Germinal center (tissue), 1 donor: ENCODE data around the gene ACSL1.
"Not testable (repeated sequence)": the region's sequence is repeated elsewhere in the genome, so short reads cannot be mapped to it uniquely, and the experiment has no call there.

Source experiments
- DNase-seq: peaks from one replicate; pipeline ENCODE4 v3.0.0; 2012; ENCODE audit warnings: mixed read lengths, low spot score

The ACSL1 gene

GRCh38 chr4:184755278-184755677, 70.5 kb downstream of the ACSL1 start:
- DNase-seq, result no peak

GRCh38 chr4:184752496-184753275, 73.1 kb downstream of the ACSL1 start:
- no peak for DNase-seq

- no peak for DNase-seq
Measured at GRCh38 chr4:184751585-184751956, 74.2 kb downstream of the ACSL1 start.

GRCh38 chr4:184750926-184751584, 74.7 kb downstream of the ACSL1 start:
- DNase-seq, result no peak

GRCh38 chr4:184748251-184748652, 77.5 kb downstream of the ACSL1 start:
- DNase-seq, result no peak

GRCh38 chr4:184747034-184747830, 78.5 kb downstream of the ACSL1 start:
- DNase-seq, result no peak

- peak; percentile 81 for DNase-seq
Measured at GRCh38 chr4:184745831-184746795, 79.7 kb downstream of the ACSL1 start.

GRCh38 chr4:184744236-184744635, 81.5 kb downstream of the ACSL1 start:
- DNase-seq, result no peak

- no peak for DNase-seq
Measured at GRCh38 chr4:184743650-184744049, 82.1 kb downstream of the ACSL1 start.

- not testable (repeated sequence) for DNase-seq
Measured at GRCh38 chr4:184741651-184742050, 84.1 kb downstream of the ACSL1 start.

- no peak for DNase-seq
Measured at GRCh38 chr4:184740980-184741391, 84.8 kb downstream of the ACSL1 start.

GRCh38 chr4:184739575-184739974, 86.2 kb downstream of the ACSL1 start:
- DNase-seq, result not testable (repeated sequence)

- DNase-seq, result no peak
Measured at GRCh38 chr4:184734758-184735157, 91.0 kb downstream of the ACSL1 start.

GRCh38 chr4:184733654-184734524, 91.9 kb downstream of the ACSL1 start, which contains the start of gene CENPU:
TSS of gene CENPU (minus strand) at chr4:184734096. CDS start at chr4:184734062, 34 bp downstream.
- peak; percentile 100 for DNase-seq

- DNase-seq, result no peak
Measured at GRCh38 chr4:184732126-184732525, 93.6 kb downstream of the ACSL1 start.

- DNase-seq, result no peak
Measured at GRCh38 chr4:184731056-184731455, 94.7 kb downstream of the ACSL1 start.

GRCh38 chr4:184729946-184730345, 95.8 kb downstream of the ACSL1 start:
- DNase-seq, result no peak

GRCh38 chr4:184728858-184729257, 96.9 kb downstream of the ACSL1 start:
- no peak for DNase-seq

GRCh38 chr4:184727430-184727829, 98.3 kb downstream of the ACSL1 start:
- DNase-seq, result no peak

- DNase-seq, result no peak
Measured at GRCh38 chr4:184722798-184723197, 103.0 kb downstream of the ACSL1 start.
